ENCODE data around the gene PXT1. TPM values are rescaled to one million over a fixed set of nuclear protein-coding genes. Genes with fewer than 3 reads are reported as not detected.

PXT1 gene
- total and polyA plus RNA-seq, 9 of the 15 experiments (the other 6 are each of a cell fraction or from before 2014, with no cell fraction given), result 0.09 to 0.11 (median 0.10) TPM; not detected in 5

GRCh38 chr6:36387440-36388303 is 55.0 kb downstream of the PXT1 start, which contains the start of gene ETV7:
Gene ETV7 (minus strand): TSS chr6:36387669. CDS start chr6:36387541, 128 bp downstream.
- in situ Hi-C loops (cut with MboI), result no loop called here
- no peak within 1 kb of the TSS for H3K27ac ChIP-seq (ENCODE audit: extremely low read depth, low read depth, low read length)
- no peaks in the 10 kb centered on the region for H4K20me1 ChIP-seq (replicated peaks; ENCODE audit: control insufficient read depth, insufficient read depth, low read length)
- no peaks in the 10 kb centered on the region for H3K79me2 ChIP-seq (ENCODE audit: control insufficient read depth, insufficient read depth, low read length)
- peaks cover 46 to 58% of the 10 kb centered on the region in 2 experiments for H3K27me3 ChIP-seq (ENCODE audit: control insufficient read depth in 2 of 2, insufficient read depth in 2 of 2, low read length in 2 of 2)
- DNase-seq (ENCODE audit: extremely low read depth in 1 of 4, low spot score in 3 of 4) (no peak), ATAC-seq (peak; percentile 38), FAIRE-seq (no peak)
- no peak within 1 kb of the TSS for H3K4me3 ChIP-seq
- H3K4me2 ChIP-seq (ENCODE audit: insufficient read depth, low read length), result peak within 1 kb of the TSS; percentile 32; the same call in 1 of the 2 replicates
- peak within 1 kb of the TSS in 1 of 2 experiments; percentile 50; a peak in 1 of 4 replicates for H3K9ac ChIP-seq (ENCODE audit: insufficient read depth in 1 of 2, low read depth in 2 of 2, low read length in 2 of 2)
- ChIA-PET POLR2A (interaction anchor here (1.0 kb wide), 1 partner anchor 8 kb away, joined by 3 read pairs; no protein-coding TSS in a partner anchor), CTCF (ENCODE audit: low intra/inter-chr PET ratio) (no interaction called here)
- no TSS peak for BruUV-seq (replicated peaks)
- H3K9me1 ChIP-seq (ENCODE audit: control insufficient read depth, insufficient read depth, low read length), result no peaks in the 10 kb centered on the region
- TF ChIP-seq ZEB2 (IDR thresholded peaks at IDR 0.05) (peak; percentile 61; the same call in 1 of the 2 replicates), GABPB1 (CRISPR knock-in tag; IDR thresholded peaks at IDR 0.05) (0 out of 2 replicates have a peak, but pooled peaks have one; percentile 18), HMG20B (CRISPR knock-in tag; IDR thresholded peaks at IDR 0.05) (no peak)
- intact Hi-C loops (cut with micrococcal nuclease), result no loop called here
- H3K9me3 ChIP-seq (replicated peaks; ENCODE audit: control insufficient read depth, insufficient read depth, low read depth, low read length), result no peaks in the 10 kb centered on the region
- H3K36me3 ChIP-seq (ENCODE audit: control insufficient read depth, insufficient read depth, low read length), result no peaks in the 10 kb centered on the region
- WGBS (ENCODE audit: insufficient coverage, low coverage, missing lambda C conversion rate), result 19% methylated on average over 58 of the region's 65 CpGs
- H2AFZ ChIP-seq (ENCODE audit: low read depth, low read length), result no peak within 1 kb of the TSS
- peaks cover 0 to 17% of the 10 kb centered on the region in 2 experiments; a peak in 2 of 5 replicates for H3K4me1 ChIP-seq (replicated peaks in 1 of 2; ENCODE audit: control insufficient read depth in 2 of 2, insufficient read depth in 2 of 2, low read length in 2 of 2)
